Choroid plexus epithelial cell (primary cell): ENCODE results near the gene RAP1GAP.
A peak's percentile ranks its signal among the peaks of the same experiment; 100 is the strongest.

Experiments used
- DNase-seq: peaks from one replicate; pipeline ENCODE4 v3.0.0-alpha.2; 2010; ENCODE audit warnings: low read depth
- H3K4me3 ChIP-seq: 2 replicates; pipeline ENCODE4 v1.5.1; 2011; ENCODE audit warnings: low read depth, mild to moderate bottlenecking, control low read depth, low read length, moderate library complexity
- CTCF ChIP-seq: conservative IDR thresholded peaks from 2 replicates; pipeline ENCODE4 v1.5.1; 2011; ENCODE audit warnings: low read depth, mild to moderate bottlenecking, control low read depth, inconsistent platforms, low read length, moderate library complexity

The RAP1GAP gene

GRCh38 chr1:21586846-21587601 lies 82.1 kb downstream of the RAP1GAP start:
- TF ChIP-seq CTCF, result no peak
- peak; percentile 79 for DNase-seq
- H3K4me3 ChIP-seq, result no peak overlapping the region

- no peak overlapping the region for H3K4me3 ChIP-seq
- DNase-seq, result no peak
- no peak for TF ChIP-seq CTCF
Observed at GRCh38 chr1:21586222-21586621, 82.9 kb downstream of the RAP1GAP start.

GRCh38 chr1:21585037-21585436 lies 84.1 kb downstream of the RAP1GAP start:
- no peak overlapping the region for H3K4me3 ChIP-seq
- DNase-seq, result no peak

GRCh38 chr1:21584096-21584495 lies 85.1 kb downstream of the RAP1GAP start:
- DNase-seq, result no peak
- no peak for TF ChIP-seq CTCF
- H3K4me3 ChIP-seq, result no peak overlapping the region

More at GRCh38 chr1:21585037-21585436, 84.1 kb downstream of the RAP1GAP start:
- TF ChIP-seq CTCF, result no peak

- no peak for TF ChIP-seq CTCF
- no peak overlapping the region for H3K4me3 ChIP-seq
- peak; percentile 17 for DNase-seq
Observed at GRCh38 chr1:21579791-21580190, 89.4 kb downstream of the RAP1GAP start.

DNA sequence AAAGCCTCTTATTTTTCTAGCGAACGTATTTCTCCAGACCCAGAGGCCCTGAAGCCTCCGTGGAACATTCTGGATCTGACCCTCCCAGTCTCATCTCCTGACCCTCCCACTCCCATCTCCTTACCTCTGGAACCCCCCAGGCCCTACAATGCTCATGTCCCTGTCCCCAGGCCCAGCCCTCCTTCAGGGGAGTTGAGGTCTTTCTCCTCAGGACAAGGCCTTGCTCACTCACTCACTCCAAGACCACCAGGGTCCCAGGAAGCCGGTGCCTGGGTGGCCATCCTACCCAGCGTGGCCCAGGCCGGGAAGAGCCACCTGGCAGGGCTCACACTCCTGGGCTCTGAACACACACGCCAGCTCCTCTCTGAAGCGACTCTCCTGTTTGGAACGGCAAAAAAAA lies 91.2 kb downstream of the RAP1GAP start:
- no peak for TF ChIP-seq CTCF
- DNase-seq, result no peak
- H3K4me3 ChIP-seq, result no peak overlapping the region

- TF ChIP-seq CTCF, result no peak
- no peak for DNase-seq
- H3K4me3 ChIP-seq, result no peak overlapping the region
Observed at GRCh38 chr1:21577324-21577723, 91.8 kb downstream of the RAP1GAP start.
